WTC11 (cell line): ENCODE data around the gene PPID.

Experiments used
- ATF6 ChIP-seq: sonication (generic); formaldehyde crosslinking; IDR thresholded peaks from 2 replicates; pipeline ENCODE4 v1.8.1; 2023; ENCODE audit warnings: mild to moderate bottlenecking, missing genetic modification reagents
- CREB1 ChIP-seq: sonication (generic); formaldehyde crosslinking; IDR thresholded peaks from 2 replicates; pipeline ENCODE4 v1.8.0; 2023; ENCODE audit warnings: mild to moderate bottlenecking, missing genetic modification reagents
- ELF4 ChIP-seq: sonication (generic); formaldehyde crosslinking; IDR thresholded peaks from 2 replicates; pipeline ENCODE4 v1.8.1; 2022; ENCODE audit warnings: low read depth, mild to moderate bottlenecking, moderate library complexity, missing genetic modification reagents
- FOXP4 ChIP-seq: sonication (generic); formaldehyde crosslinking; IDR thresholded peaks from 2 replicates; pipeline ENCODE4 v1.8.0; 2022; ENCODE audit warnings: mild to moderate bottlenecking, missing genetic modification reagents
- HMGXB4 ChIP-seq: sonication (generic); formaldehyde crosslinking; IDR thresholded peaks from 2 replicates; pipeline ENCODE4 v1.8.1; 2023; ENCODE audit warnings: mild to moderate bottlenecking, moderate library complexity, missing genetic modification reagents
- SP1 ChIP-seq: sonication (generic); formaldehyde crosslinking; conservative IDR thresholded peaks from 2 replicates; pipeline ENCODE4 v1.8.1; 2022; ENCODE audit warnings: missing genetic modification reagents
- TF ChIP-seq, protein P1 (sequence below): fragments of 200-600 bp; IDR thresholded peaks from 2 replicates; pipeline ENCODE4 v1.8.0; 2022; ENCODE audit warnings: antibody characterized with exemption
- TF ChIP-seq, protein P2 (sequence below): fragments of 250-450 bp; sonication (Bioruptor Pico); IDR thresholded peaks from 2 replicates; pipeline ENCODE4 v1.9.0; 2021; ENCODE audit warnings: mild to moderate bottlenecking, borderline replicate concordance

DNA sequence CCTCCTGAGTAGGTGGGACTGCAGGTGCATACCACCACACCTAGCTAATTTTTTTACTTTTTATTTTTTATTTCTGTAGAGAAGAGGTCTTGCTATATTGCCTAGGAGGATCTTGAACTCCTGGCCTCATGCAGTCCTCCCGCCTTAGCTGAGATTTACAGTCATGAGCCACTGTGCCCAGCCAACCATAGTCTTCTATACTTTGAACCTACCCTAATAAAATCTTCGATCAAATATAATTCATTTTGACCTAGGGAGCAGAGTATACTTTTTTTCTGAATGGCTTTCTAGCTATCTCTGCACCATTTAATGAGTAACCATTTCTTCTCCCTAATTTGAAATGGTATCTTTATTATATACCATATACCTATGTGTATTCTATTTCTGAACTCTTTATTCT, 44.4 kb downstream of the PPID start:
- TF ChIP-seq, protein P1, sequence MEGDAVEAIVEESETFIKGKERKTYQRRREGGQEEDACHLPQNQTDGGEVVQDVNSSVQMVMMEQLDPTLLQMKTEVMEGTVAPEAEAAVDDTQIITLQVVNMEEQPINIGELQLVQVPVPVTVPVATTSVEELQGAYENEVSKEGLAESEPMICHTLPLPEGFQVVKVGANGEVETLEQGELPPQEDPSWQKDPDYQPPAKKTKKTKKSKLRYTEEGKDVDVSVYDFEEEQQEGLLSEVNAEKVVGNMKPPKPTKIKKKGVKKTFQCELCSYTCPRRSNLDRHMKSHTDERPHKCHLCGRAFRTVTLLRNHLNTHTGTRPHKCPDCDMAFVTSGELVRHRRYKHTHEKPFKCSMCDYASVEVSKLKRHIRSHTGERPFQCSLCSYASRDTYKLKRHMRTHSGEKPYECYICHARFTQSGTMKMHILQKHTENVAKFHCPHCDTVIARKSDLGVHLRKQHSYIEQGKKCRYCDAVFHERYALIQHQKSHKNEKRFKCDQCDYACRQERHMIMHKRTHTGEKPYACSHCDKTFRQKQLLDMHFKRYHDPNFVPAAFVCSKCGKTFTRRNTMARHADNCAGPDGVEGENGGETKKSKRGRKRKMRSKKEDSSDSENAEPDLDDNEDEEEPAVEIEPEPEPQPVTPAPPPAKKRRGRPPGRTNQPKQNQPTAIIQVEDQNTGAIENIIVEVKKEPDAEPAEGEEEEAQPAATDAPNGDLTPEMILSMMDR = no peak
- TF ChIP-seq CREB1 (CRISPR knock-in tag) = no peak
- TF ChIP-seq ELF4 = no peak
- TF ChIP-seq, protein P2, sequence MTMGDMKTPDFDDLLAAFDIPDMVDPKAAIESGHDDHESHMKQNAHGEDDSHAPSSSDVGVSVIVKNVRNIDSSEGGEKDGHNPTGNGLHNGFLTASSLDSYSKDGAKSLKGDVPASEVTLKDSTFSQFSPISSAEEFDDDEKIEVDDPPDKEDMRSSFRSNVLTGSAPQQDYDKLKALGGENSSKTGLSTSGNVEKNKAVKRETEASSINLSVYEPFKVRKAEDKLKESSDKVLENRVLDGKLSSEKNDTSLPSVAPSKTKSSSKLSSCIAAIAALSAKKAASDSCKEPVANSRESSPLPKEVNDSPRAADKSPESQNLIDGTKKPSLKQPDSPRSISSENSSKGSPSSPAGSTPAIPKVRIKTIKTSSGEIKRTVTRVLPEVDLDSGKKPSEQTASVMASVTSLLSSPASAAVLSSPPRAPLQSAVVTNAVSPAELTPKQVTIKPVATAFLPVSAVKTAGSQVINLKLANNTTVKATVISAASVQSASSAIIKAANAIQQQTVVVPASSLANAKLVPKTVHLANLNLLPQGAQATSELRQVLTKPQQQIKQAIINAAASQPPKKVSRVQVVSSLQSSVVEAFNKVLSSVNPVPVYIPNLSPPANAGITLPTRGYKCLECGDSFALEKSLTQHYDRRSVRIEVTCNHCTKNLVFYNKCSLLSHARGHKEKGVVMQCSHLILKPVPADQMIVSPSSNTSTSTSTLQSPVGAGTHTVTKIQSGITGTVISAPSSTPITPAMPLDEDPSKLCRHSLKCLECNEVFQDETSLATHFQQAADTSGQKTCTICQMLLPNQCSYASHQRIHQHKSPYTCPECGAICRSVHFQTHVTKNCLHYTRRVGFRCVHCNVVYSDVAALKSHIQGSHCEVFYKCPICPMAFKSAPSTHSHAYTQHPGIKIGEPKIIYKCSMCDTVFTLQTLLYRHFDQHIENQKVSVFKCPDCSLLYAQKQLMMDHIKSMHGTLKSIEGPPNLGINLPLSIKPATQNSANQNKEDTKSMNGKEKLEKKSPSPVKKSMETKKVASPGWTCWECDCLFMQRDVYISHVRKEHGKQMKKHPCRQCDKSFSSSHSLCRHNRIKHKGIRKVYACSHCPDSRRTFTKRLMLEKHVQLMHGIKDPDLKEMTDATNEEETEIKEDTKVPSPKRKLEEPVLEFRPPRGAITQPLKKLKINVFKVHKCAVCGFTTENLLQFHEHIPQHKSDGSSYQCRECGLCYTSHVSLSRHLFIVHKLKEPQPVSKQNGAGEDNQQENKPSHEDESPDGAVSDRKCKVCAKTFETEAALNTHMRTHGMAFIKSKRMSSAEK = no peak
- no peak for TF ChIP-seq HMGXB4 (CRISPR knock-in tag)
- TF ChIP-seq SP1 = no peak
- no peak for TF ChIP-seq FOXP4 (CRISPR knock-in tag)
- no peak for TF ChIP-seq ATF6
